Activated CD4-positive, alpha-beta T cell treated with anti-CD3 and anti-CD28 coated beads, Interleukin-10, Interleukin-2, amounts not matched to agents 100 ng/mL and 50 ng/mL, durations not matched to agents 16 hours and 8 hours (primary cell): ENCODE results near the gene OR10K1.
"Not testable (repeated sequence)": the region's sequence is repeated elsewhere in the genome, so short reads cannot be mapped to it uniquely, and the experiment has no call there.

Experiments used
- DNase-seq: peaks from one replicate; pipeline ENCODE4 v3.0.0-alpha.2; 2020

The OR10K1 gene

GRCh38 chr1:158461534-158461933 lies at the start of gene OR10K1:
Gene OR10K1 (plus strand): TSS chr1:158461834. CDS start chr1:158465562, 3,728 bp downstream.
- DNase-seq = no peak

- no peak for DNase-seq
These were observed 46.8 kb upstream of the OR10K1 start for GRCh38 chr1:158414651-158415345.

- DNase-seq = no peak
These were observed 44.0 kb upstream of the OR10K1 start for GRCh38 chr1:158417586-158417985.

- DNase-seq = no peak
These were observed 39.4 kb upstream of the OR10K1 start for GRCh38 chr1:158422212-158422611.

- DNase-seq = no peak
These were observed 36.6 kb upstream of the OR10K1 start for GRCh38 chr1:158425027-158425426.

GRCh38 chr1:158426137-158426536 lies 35.5 kb upstream of the OR10K1 start, which contains the start of gene OR10K2:
Gene OR10K2 (minus strand): TSS chr1:158426237. CDS start chr1:158420866, 5,371 bp downstream.
- no peak for DNase-seq

- DNase-seq = not testable (repeated sequence)
These were observed 31.5 kb upstream of the OR10K1 start for GRCh38 chr1:158430163-158430562.

GRCh38 chr1:158434741-158435140 lies 26.9 kb upstream of the OR10K1 start:
- DNase-seq = no peak

GRCh38 chr1:158445376-158445775 lies 16.3 kb upstream of the OR10K1 start:
- no peak for DNase-seq

GRCh38 chr1:158454537-158454936 lies 7.1 kb upstream of the OR10K1 start:
- no peak for DNase-seq

GRCh38 chr1:158457246-158457645 lies 4.4 kb upstream of the OR10K1 start:
- DNase-seq = no peak

- no peak for DNase-seq
These were observed 3.4 kb upstream of the OR10K1 start for GRCh38 chr1:158458263-158458662.

GRCh38 chr1:158471920-158472319 lies 10.3 kb downstream of the OR10K1 start, which contains the start of gene OR10R2:
Gene OR10R2 (plus strand): TSS chr1:158472220. CDS start chr1:158472326, 106 bp downstream.
- DNase-seq = no peak

- DNase-seq = no peak
These were observed 23.8 kb downstream of the OR10K1 start for GRCh38 chr1:158485455-158485854.

GRCh38 chr1:158491316-158491715 lies 29.7 kb downstream of the OR10K1 start:
- no peak for DNase-seq

- no peak for DNase-seq
These were observed 31.4 kb downstream of the OR10K1 start for GRCh38 chr1:158493054-158493453.

- no peak for DNase-seq
These were observed 33.2 kb downstream of the OR10K1 start for GRCh38 chr1:158494796-158495195.

- DNase-seq = no peak
These were observed 34.7 kb downstream of the OR10K1 start for GRCh38 chr1:158496374-158496773.

GRCh38 chr1:158506369-158506987 lies 44.8 kb downstream of the OR10K1 start:
- peak; percentile 51 for DNase-seq

- DNase-seq = no peak
These were observed 45.9 kb downstream of the OR10K1 start for GRCh38 chr1:158507511-158507910.

GRCh38 chr1:158509471-158510156 lies 48.0 kb downstream of the OR10K1 start:
- DNase-seq = no peak

GRCh38 chr1:158516966-158517365 lies 55.3 kb downstream of the OR10K1 start:
- DNase-seq = no peak
